ENCODE data around the gene FAIM. TPM values are rescaled to one million over a fixed set of nuclear protein-coding genes. Genes with fewer than 3 reads are reported as not detected.
"Not testable (repeated sequence)": the region's sequence is repeated elsewhere in the genome, so short reads cannot be mapped to it uniquely, and the experiment has no call there.

Gene FAIM
- total and polyA plus RNA-seq, 4 donors: 7.0 to 32.2 (median 17.4) TPM

DNA sequence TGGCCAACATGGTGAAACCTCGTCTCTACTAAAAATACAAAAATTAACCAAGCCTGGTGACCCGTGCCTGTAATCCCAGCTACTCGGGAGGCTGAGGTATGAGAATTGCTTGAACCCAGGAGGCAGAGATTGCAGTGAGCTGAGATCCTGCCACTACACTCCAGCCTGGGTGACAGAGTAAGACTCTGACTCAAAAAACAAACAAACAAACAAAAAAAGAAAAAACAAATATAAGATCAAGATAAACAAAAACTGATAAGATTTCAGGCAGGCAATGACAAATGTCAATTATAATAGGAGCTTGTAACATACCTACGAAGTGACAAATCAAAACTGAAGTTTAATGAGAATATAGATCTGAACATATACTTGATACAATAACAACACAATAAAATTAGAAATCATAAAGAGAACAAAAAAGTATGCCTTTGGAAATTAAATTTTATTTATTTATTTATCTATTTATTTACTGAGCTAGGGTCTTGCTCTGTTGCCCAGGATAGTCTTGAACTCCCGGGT is 70.4 kb downstream of the FAIM start:
- intact Hi-C loops (cut with DNase I): no loop called here
- peaks cover 2% of the 10 kb centered on the region in 2 donors for H3K36me3 ChIP-seq (ENCODE audit: control insufficient read depth in 1 of 2, insufficient read depth in 2 of 2, low read length in 1 of 2)
- H3K9me3 ChIP-seq (ENCODE audit: control insufficient read depth, low read length): no peaks in the 10 kb centered on the region
- no peak for DNase-seq
- no peak overlapping the region for H3K4me3 ChIP-seq (ENCODE audit: low read length in 2 of 2)
- no peak overlapping the region for H3K27ac ChIP-seq (ENCODE audit: low read depth in 1 of 2, low read length in 2 of 2)
- H3K4me1 ChIP-seq (ENCODE audit: control insufficient read depth in 1 of 2, insufficient read depth in 2 of 2, low read length in 2 of 2): no peaks in the 10 kb centered on the region
- no peak for ATAC-seq (ENCODE audit: low FRiP score)
- 89 to 90% methylated on average over 5 of the region's 5 CpGs for WGBS, 2 donors
- H3K27me3 ChIP-seq (ENCODE audit: control insufficient read depth in 1 of 2, insufficient read depth in 2 of 2, low read length in 1 of 2): no peaks in the 10 kb centered on the region

DNA sequence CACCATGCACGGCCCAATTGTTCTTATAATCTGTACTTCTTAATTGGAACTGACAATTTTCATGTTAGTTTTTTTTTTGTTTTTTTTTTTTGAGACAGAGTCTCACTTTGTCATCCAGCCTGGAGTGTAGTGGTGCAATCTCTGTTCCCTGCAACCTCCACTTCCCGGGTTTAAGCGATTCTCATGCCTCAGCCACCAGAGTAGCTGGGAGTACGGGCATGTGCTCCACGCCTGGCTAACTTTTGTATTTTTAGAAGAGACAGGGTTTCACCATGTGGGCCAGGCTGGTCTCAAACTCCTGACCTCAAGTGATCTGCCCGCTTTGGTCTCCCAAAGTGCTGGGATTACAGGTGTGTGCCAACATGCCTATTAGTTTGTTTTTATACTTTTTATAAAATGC is 72.4 kb downstream of the FAIM start:
- H3K27me3 ChIP-seq (ENCODE audit: control insufficient read depth in 1 of 2, insufficient read depth in 2 of 2, low read length in 1 of 2); intact Hi-C loops (cut with DNase I); H3K4me3 ChIP-seq (ENCODE audit: low read length in 2 of 2); ATAC-seq (ENCODE audit: low FRiP score); DNase-seq; H3K27ac ChIP-seq (ENCODE audit: low read depth in 1 of 2, low read length in 2 of 2); H3K4me1 ChIP-seq (ENCODE audit: control insufficient read depth in 1 of 2, insufficient read depth in 2 of 2, low read length in 2 of 2); H3K9me3 ChIP-seq (ENCODE audit: control insufficient read depth, low read length); H3K36me3 ChIP-seq (ENCODE audit: control insufficient read depth in 1 of 2, insufficient read depth in 2 of 2, low read length in 1 of 2): not testable (repeated sequence)
- WGBS, 2 donors: 74 to 85% methylated on average over 6 of the region's 6 CpGs

DNA sequence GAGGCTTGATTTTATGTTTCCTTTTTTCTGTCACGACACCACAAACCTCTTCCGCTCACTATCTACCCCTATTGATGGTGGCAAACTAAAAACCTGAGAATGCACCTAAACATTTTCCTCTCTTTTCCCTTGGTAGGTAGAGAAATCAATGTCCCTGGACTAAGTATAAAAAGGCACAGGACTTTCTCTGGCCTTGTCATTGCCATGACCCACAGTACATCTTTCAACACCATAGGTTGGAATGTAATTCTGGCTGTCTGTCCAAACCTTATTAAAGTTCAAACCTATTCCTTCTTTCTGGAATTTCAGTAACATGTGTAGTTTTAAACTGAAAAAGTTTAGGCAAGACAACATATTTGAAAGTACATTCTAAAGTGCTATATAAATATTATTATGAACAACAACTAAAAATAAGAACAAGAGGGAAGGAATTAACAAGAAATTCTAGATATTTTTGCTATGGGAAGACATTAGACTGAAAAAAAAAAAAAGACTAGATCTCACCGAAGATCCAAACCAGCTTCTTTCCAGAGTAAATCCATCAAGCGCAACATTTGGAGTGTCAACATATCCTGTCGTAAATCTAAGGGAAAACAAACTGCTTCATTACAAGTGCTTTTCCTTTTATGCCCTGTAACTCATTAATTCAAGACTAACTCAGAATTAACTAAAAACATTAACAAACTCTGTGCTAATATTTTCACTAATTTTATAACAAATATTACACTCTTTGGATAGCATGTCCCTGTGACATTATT is 73.1 kb downstream of the FAIM start:
- no peak overlapping the region for H3K4me3 ChIP-seq (ENCODE audit: low read length in 2 of 2)
- no peaks in the 10 kb centered on the region for H3K9me3 ChIP-seq (ENCODE audit: control insufficient read depth, low read length)
- peaks cover 0 to 2% of the 10 kb centered on the region in 2 donors for H3K36me3 ChIP-seq (ENCODE audit: control insufficient read depth in 1 of 2, insufficient read depth in 2 of 2, low read length in 1 of 2)
- H3K4me1 ChIP-seq (ENCODE audit: control insufficient read depth in 1 of 2, insufficient read depth in 2 of 2, low read length in 2 of 2): no peaks in the 10 kb centered on the region
- ATAC-seq (ENCODE audit: low FRiP score): no peak
- WGBS, 2 donors: 50 to 63% methylated on average over 5 of the region's 5 CpGs
- H3K27ac ChIP-seq (ENCODE audit: low read depth in 1 of 2, low read length in 2 of 2): no peak overlapping the region
- intact Hi-C loops (cut with DNase I): no loop called here
- H3K27me3 ChIP-seq (ENCODE audit: control insufficient read depth in 1 of 2, insufficient read depth in 2 of 2, low read length in 1 of 2): no peaks in the 10 kb centered on the region
- no peak for DNase-seq

DNA sequence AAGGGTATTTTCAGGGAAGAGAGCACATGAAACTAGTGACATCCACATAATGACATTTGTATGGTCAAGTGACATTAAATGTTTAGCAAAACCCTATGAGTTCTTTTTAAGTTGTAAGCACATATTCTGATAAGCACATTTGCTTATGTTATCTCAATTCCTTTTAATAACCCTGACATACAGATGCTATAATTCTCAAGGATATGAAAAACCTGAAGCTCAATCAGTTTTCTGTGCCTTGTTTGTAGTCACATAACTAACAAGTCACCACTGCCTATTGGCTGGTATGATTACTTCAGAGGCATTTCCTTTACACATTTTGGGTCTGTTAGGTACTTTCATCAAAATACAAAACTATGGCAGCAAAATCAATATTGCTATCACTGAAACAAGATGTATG is 74.1 kb downstream of the FAIM start:
- H3K9me3 ChIP-seq (ENCODE audit: control insufficient read depth, low read length): no peaks in the 10 kb centered on the region
- no peak overlapping the region for H3K4me3 ChIP-seq (ENCODE audit: low read length in 2 of 2)
- no peak for DNase-seq
- H3K27me3 ChIP-seq (ENCODE audit: control insufficient read depth in 1 of 2, insufficient read depth in 2 of 2, low read length in 1 of 2): no peaks in the 10 kb centered on the region
- no peak for ATAC-seq (ENCODE audit: low FRiP score)
- intact Hi-C loops (cut with DNase I): no loop called here
- H3K36me3 ChIP-seq (ENCODE audit: control insufficient read depth in 1 of 2, insufficient read depth in 2 of 2, low read length in 1 of 2): peaks cover 0 to 2% of the 10 kb centered on the region in 2 donors
- H3K4me1 ChIP-seq (ENCODE audit: control insufficient read depth in 1 of 2, insufficient read depth in 2 of 2, low read length in 2 of 2): no peaks in the 10 kb centered on the region
- H3K27ac ChIP-seq (ENCODE audit: low read depth in 1 of 2, low read length in 2 of 2): no peak overlapping the region

Other genes with a start within 250 kb of the FAIM start
- gene ESYT3, start 174.2 kb upstream of the FAIM start, total RNA-seq: 1 to 10 TPM; 1.0 to 2.7 TPM
- under 1 TPM; 0.38 to 0.72 TPM for gene ESYT3, start 174.2 kb upstream of the FAIM start, polyA plus RNA-seq
- 10 to 100 TPM; 27.9 to 49.5 TPM for gene CEP70, start 14.5 kb upstream of the FAIM start, total RNA-seq
- 10 to 100 TPM; 14.6 to 15.0 TPM for gene CEP70, start 14.5 kb upstream of the FAIM start, polyA plus RNA-seq
- 10 to 100 TPM; 27.2 to 29.8 TPM for gene PIK3CB, start 226.2 kb downstream of the FAIM start, total RNA-seq
- 10 to 100 TPM in 1 of 2 donors, 1 to 10 TPM in 1; 8.0 to 11.3 TPM for gene PIK3CB, start 226.2 kb downstream of the FAIM start, polyA plus RNA-seq